GM20431 (cell line): ENCODE data around the gene DNASE2B.

Source experiments
- in situ Hi-C: fragments of 300-500 bp; cut with MseI, MboI; formaldehyde crosslinking; loops from one replicate; pipeline ENCODE4 v1.15.0; 2020; ENCODE audit warnings: low sequenced_read_pairs; ENCODE audit not compliant: unreplicated experiment

The DNASE2B gene

DNA sequence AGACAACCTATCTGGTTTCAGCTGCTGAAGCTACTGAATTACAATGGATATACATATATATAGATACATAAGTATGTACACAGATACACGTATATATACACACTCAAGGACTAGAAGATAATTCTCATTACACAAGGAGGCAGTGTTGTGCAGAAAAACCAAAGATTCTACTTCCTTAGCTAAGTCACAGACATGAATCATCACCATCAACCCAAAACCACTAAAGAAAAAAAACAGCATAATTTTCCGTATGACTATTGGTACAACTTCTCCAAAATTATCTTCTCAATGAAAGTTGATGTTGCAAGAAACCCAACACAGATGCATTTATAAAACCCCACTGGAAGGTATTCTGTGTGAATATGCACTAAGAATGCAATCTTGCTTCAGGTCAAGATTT is 44.0 kb downstream of the DNASE2B start:
- in situ Hi-C loops: loop anchor here (10.0 to 25.0 kb wide), 4 partner anchors 183 to 505 kb away; partner anchors contain the start of gene PRKACB

- in situ Hi-C loops: loop anchor here (10.0 to 25.0 kb wide), 4 partner anchors 182 to 506 kb away; partner anchors contain the start of gene PRKACB
These were observed 44.7 kb downstream of the DNASE2B start for GRCh38 chr1:84442747-84443646.

DNA sequence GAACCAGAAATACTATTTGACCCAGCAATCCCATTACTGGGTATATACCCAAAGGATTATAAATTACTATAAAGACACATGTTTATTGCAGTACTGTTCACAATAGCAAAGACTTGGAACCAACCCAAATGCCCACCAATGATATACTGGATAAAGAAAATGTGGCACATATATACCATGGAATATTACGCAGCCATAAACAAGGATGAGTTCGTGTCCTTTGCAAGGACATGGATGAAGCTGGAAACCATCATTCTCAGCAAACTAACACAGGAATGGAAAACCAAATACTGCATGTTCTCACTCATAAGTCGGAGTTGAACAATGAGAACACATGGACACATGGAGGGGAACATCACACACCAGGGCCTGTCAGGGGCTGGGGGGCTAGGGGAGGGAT is 50.4 kb downstream of the DNASE2B start:
- in situ Hi-C loops: loop anchor here (10.0 to 25.0 kb wide), 4 partner anchors 176 to 511 kb away; partner anchors contain the start of gene PRKACB

DNA sequence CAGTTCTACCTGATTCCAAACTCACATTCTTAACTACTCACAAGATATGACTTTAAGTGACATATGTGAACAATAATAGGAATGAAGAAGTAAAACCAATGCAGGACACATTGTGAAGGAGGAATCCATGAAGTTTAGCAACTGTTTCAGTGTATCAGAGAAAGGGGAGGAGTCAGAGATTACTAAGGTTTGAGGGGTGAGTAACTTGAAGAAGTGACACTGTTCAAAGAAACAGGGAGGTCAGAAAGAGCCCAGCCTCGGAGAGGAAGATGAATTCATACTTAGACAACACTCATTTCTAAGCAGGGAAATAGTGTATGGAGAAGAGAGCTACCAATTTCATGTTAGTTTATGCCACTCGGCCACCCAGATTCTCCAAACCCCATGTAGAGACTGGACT is 52.6 kb downstream of the DNASE2B start:
- in situ Hi-C loops: no loop called here

DNA sequence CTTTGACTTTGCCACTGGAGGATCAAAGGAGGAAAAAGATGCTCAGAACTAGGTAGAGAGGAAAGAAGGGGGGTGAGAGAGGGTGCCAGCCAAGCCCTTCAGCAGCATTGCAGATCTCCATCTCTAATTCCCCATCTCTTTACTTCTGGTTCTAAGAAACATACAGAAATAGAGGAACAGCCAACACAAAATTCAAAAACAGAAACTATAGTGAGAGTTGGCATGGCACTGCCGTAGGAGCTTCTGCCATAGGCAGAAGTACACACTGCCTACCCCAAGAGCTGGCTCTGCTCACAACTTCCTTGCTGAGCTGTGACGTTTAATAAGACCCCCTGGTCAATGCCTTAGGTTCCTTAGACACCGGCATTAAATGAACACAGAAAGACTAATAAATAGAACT is 54.2 kb downstream of the DNASE2B start:
- in situ Hi-C loops: no loop called here

DNA sequence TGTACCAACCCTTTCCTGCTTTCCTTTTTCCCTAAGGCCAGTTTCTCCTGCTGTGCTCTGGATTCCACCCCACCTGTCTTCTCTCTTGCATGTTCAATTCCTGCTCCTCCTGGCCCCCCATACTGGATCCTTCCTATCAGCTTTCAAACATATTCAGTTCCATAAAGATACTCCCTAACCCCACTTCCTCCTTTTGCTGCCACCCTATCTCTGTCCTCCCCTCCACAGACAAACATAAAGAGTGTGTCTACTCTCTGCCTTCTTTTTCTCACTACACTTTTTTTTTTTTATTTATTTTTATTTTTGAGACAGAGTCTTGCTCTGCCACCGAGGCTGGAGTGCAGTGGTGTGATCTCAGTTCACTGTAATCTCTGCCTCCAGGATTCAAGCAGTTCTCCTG is 63.8 kb downstream of the DNASE2B start:
- in situ Hi-C loops: no loop called here
